HepG2 (cell line): ENCODE results near the gene SNRNP27. TPM values are rescaled to one million over a fixed set of nuclear protein-coding genes. Genes with fewer than 3 reads are reported as not detected.

Source experiments
- CENPT ChIP-seq: sonication (generic); formaldehyde crosslinking; IDR thresholded peaks from 2 replicates; pipeline ENCODE4 v1.8.0; 2022; ENCODE audit warnings: low read depth, mild to moderate bottlenecking, moderate library complexity, missing genetic modification reagents
- CENPX ChIP-seq: sonication (generic); formaldehyde crosslinking; IDR thresholded peaks from 2 replicates; pipeline ENCODE4 v1.9.0; 2021; ENCODE audit warnings: mild to moderate bottlenecking, missing genetic modification reagents, moderate library complexity
- EP300 ChIP-seq, 3 experiments: sonication (generic) in 1 of 3; formaldehyde crosslinking in 1 of 3; IDR thresholded peaks; 2 replicates each; pipeline versions ENCODE4 v1.5.1 to v1.6.1; 2011 to 2020; ENCODE audit warnings: low read depth in 2 of 3, low read length in 2 of 3, borderline replicate concordance in 1 of 3, improper control_type of control experiment in 1 of 3, mild to moderate bottlenecking in 1 of 3, missing genetic modification reagents in 1 of 3, moderate library complexity in 1 of 3
- JDP2 ChIP-seq: sonication (generic); formaldehyde crosslinking; IDR thresholded peaks from 2 replicates; pipeline ENCODE4 v1.8.1; 2022; ENCODE audit warnings: missing genetic modification reagents, borderline replicate concordance
- MXI1 ChIP-seq: IDR thresholded peaks from 3 replicates; pipeline ENCODE4 v1.6.1; 2012; ENCODE audit warnings: low read depth, low read length, inconsistent platforms, borderline replicate concordance
- NAIF1 ChIP-seq: sonication (generic); formaldehyde crosslinking; IDR thresholded peaks from 2 replicates; pipeline ENCODE4 v1.5.0; 2020; ENCODE audit warnings: mild to moderate bottlenecking, missing genetic modification reagents, borderline replicate concordance
- POLR2A ChIP-seq, 2 experiments: IDR thresholded peaks; 2 replicates each; pipeline ENCODE4 v1.6.1; 2011; ENCODE audit warnings: low read depth in 2 of 2, low read length in 2 of 2, mild to moderate bottlenecking in 1 of 2, moderate library complexity in 1 of 2; ENCODE audit not compliant: insufficient read depth in 1 of 2
- RBM39 ChIP-seq: fragments of 200-400 bp; formaldehyde crosslinking; IDR thresholded peaks from one replicate; pipeline ENCODE4 v1.6.1; 2018; ENCODE audit warnings: antibody characterized with exemption, mild to moderate bottlenecking, low read depth, low read length; ENCODE audit not compliant: poor library complexity, severe bottlenecking
- SMAD9 ChIP-seq: sonication (generic); formaldehyde crosslinking; IDR thresholded peaks from 2 replicates; pipeline ENCODE4 v1.5.1; 2020; ENCODE audit warnings: mild to moderate bottlenecking, missing genetic modification reagents
- ZFP1 ChIP-seq: IDR thresholded peaks from 2 replicates; pipeline ENCODE4 v1.6.1; 2016
- ZNF20 ChIP-seq: sonication (generic); formaldehyde crosslinking; IDR thresholded peaks from 2 replicates; pipeline ENCODE4 v1.4.0; 2020; ENCODE audit warnings: mild to moderate bottlenecking, moderate library complexity, missing genetic modification reagents
- ZNF33B ChIP-seq: sonication (generic); formaldehyde crosslinking; IDR thresholded peaks from 2 replicates; pipeline ENCODE4 v1.5.1; 2020; ENCODE audit warnings: mild to moderate bottlenecking, missing genetic modification reagents
- ZNF501 ChIP-seq: sonication (generic); formaldehyde crosslinking; IDR thresholded peaks from 2 replicates; pipeline ENCODE4 v1.5.1; 2020; ENCODE audit warnings: mild to moderate bottlenecking, moderate library complexity, missing genetic modification reagents
- ZNF607 ChIP-seq: sonication (generic); formaldehyde crosslinking; IDR thresholded peaks from 2 replicates; pipeline ENCODE4 v1.5.1; 2020; ENCODE audit warnings: missing genetic modification reagents, mild to moderate bottlenecking, borderline replicate concordance
- ZNF616 ChIP-seq: sonication (generic); formaldehyde crosslinking; IDR thresholded peaks from 2 replicates; pipeline ENCODE4 v1.5.0; 2020; ENCODE audit warnings: low read depth, mild to moderate bottlenecking, missing genetic modification reagents
- ZNF772 ChIP-seq: sonication (generic); formaldehyde crosslinking; IDR thresholded peaks from 2 replicates; pipeline ENCODE4 v1.5.0; 2020; ENCODE audit warnings: mild to moderate bottlenecking, missing genetic modification reagents
- polyA plus RNA-seq, 8 experiments: library from polyadenylated mRNA; depleted of rRNA in 3 of 8; stranded (reverse) in 7 of 8; unstranded in 1 of 8; fragments of >200 nt; fragmentation: Illumina TruSeq in 4 of 8; extraction: Trizol in 4 of 8; gene quantifications; 2 replicates each; pipeline versions ENCODE4 v1.2.1 to v1.2.3, GENCODE V29; 2011 to 2016; ENCODE audit warnings: low read depth in 4 of 8, missing spikeins in 1 of 8, mixed read lengths in 1 of 8; ENCODE audit not compliant: insufficient read depth in 1 of 8
- total RNA-seq, 5 experiments: library from RNA; depleted of rRNA; stranded (reverse); fragments of >200 nt; fragmentation: Illumina TruSeq; extraction: Trizol; gene quantifications; 2 replicates each; pipeline ENCODE4 v1.2.3, GENCODE V29; 2016; ENCODE audit warnings: low read depth in 1 of 5
- TF ChIP-seq, protein P1 (sequence below): sonication (generic); formaldehyde crosslinking; IDR thresholded peaks from 2 replicates; pipeline ENCODE4 v1.4.0; 2020; ENCODE audit warnings: missing genetic modification reagents, mild to moderate bottlenecking, borderline replicate concordance
- TF ChIP-seq, protein P2 (sequence below): IDR thresholded peaks from 2 replicates; pipeline ENCODE4 v1.6.1; 2016; ENCODE audit warnings: mild to moderate bottlenecking, missing biosample characterization, missing genetic modification reagents
- TF ChIP-seq, protein P3 (sequence below): IDR thresholded peaks from 2 replicates; pipeline ENCODE4 v1.6.1; 2016; ENCODE audit warnings: missing genetic modification reagents, missing compliant biosample characterization
- TF ChIP-seq, protein P4 (sequence below): sonication (generic); formaldehyde crosslinking; IDR thresholded peaks from 2 replicates; pipeline ENCODE4 v1.5.1; 2020; ENCODE audit warnings: missing genetic modification reagents, mild to moderate bottlenecking, borderline replicate concordance

The SNRNP27 gene
- total and polyA plus RNA-seq, 2 of the 13 experiments (the other 11 are each of a cell fraction or from before 2014, with no cell fraction given): 49.8 to 54.6 TPM

DNA sequence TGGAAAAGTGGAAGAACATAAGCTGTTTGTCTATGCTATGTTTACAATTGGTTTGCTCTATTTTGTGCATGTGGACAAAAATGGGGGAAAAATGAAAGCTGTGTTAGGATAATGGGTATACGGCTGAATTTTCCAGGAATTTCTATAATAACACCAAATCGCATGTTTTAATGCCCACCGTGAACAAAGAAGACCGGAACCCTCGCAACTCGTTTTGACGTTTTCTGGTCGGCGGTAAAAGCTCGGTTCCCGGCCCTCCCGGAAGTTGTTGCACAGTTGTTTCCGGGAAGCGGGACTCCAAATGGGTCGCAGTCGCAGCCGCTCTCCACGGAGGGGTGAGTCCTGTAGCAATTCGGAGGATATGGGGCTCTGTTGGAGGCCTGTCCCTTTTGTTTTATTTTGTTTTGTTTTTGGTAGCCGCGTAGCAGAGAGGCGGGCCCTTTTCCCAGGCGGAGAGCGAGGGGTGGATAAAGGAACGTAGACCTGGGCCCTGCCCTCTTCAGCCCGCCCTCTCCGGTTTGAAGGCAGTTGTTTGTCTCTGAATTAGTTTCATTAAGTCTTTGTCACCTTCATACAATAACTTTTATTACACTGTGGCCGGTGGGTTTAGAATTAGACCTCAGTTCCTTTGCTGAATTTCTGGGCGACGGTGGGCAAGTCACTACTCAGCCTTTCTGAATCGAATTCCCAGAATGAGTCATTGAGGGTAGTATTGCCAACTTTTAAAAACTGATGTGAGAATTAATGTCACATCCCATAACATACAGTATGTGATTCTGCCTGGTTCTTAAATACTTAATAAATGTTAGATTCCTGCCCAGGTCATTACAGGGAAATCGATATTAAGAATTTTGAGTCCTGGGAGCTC is at the start of gene SNRNP27 (continued):
- TF ChIP-seq MXI1 (peak; percentile 56; the same call in 1 of the 3 replicates), SMAD9 (CRISPR knock-in tag) (0 out of 2 replicates have a peak, but pooled peaks have one; percentile 45), ZNF607 (CRISPR knock-in tag) (peak; percentile 78; the same call in 1 of the 2 replicates), NAIF1 (CRISPR knock-in tag) (no peak; the same call in 1 of the 2 replicates), CENPX (CRISPR knock-in tag) (no peak), ZNF33B (no peak), ZNF501 (CRISPR knock-in tag) (peak; percentile 92), EP300 (IDR thresholded peaks at IDR 0.05; ENCODE audit: low read depth in 2 of 2, low read length in 2 of 2) (peak in 1 of 2 experiments; percentile 25; a peak in 1 of 4 replicates), EP300 (CRISPR knock-in tag; IDR thresholded peaks at IDR 0.05; ENCODE audit: borderline replicate concordance) (no peak), POLR2A (IDR thresholded peaks at IDR 0.05; ENCODE audit: insufficient read depth in 1 of 2, low read depth in 2 of 2, low read length in 2 of 2) (peak; percentile 77 to 78), RBM39 (peak; percentile 86), ZNF772 (CRISPR knock-in tag) (peak; percentile 95), ZNF616 (peak; percentile 57; the same call in 1 of the 2 replicates), ZFP1 (peak; percentile 91), JDP2 (no peak), CENPT (CRISPR knock-in tag) (no peak), ZNF20 (CRISPR knock-in tag) (0 out of 2 replicates have a peak, but pooled peaks have one; percentile 64)
- TF ChIP-seq, protein P1, sequence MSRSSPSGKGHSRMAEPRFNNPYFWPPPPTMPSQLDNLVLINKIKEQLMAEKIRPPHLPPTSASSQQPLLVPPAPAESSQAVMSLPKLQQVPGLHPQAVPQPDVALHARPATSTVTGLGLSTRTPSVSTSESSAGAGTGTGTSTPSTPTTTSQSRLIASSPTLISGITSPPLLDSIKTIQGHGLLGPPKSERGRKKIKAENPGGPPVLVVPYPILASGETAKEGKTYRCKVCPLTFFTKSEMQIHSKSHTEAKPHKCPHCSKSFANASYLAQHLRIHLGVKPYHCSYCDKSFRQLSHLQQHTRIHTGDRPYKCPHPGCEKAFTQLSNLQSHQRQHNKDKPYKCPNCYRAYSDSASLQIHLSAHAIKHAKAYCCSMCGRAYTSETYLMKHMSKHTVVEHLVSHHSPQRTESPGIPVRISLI: no peak
- TF ChIP-seq, protein P2, sequence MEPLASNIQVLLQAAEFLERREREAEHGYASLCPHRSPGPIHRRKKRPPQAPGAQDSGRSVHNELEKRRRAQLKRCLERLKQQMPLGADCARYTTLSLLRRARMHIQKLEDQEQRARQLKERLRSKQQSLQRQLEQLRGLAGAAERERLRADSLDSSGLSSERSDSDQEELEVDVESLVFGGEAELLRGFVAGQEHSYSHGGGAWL (CRISPR knock-in tag): peak; percentile 94; the same call in 1 of the 2 replicates
- TF ChIP-seq, protein P3, sequence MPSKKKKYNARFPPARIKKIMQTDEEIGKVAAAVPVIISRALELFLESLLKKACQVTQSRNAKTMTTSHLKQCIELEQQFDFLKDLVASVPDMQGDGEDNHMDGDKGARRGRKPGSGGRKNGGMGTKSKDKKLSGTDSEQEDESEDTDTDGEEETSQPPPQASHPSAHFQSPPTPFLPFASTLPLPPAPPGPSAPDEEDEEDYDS: peak; percentile 69
- TF ChIP-seq, protein P4, sequence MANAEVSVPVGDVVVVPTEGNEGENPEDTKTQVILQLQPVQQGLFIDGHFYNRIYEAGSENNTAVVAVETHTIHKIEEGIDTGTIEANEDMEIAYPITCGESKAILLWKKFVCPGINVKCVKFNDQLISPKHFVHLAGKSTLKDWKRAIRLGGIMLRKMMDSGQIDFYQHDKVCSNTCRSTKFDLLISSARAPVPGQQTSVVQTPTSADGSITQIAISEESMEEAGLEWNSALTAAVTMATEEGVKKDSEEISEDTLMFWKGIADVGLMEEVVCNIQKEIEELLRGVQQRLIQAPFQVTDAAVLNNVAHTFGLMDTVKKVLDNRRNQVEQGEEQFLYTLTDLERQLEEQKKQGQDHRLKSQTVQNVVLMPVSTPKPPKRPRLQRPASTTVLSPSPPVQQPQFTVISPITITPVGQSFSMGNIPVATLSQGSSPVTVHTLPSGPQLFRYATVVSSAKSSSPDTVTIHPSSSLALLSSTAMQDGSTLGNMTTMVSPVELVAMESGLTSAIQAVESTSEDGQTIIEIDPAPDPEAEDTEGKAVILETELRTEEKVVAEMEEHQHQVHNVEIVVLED (CRISPR knock-in tag): peak; percentile 67; the same call in 1 of the 2 replicates
